SK-N-SH treated with all-trans-retinoic acid at 6 μM for 48 hours (cell line): ENCODE results near the gene VTI1A.

ENCODE experiments used
- ATAC-seq: fragments of 200-7000 bp; cut with Tn5 transposase; 3 replicates; pipeline ENCODE4 v1.9.1; 2020; ENCODE audit warnings: mild to moderate bottlenecking, moderate library complexity
- ARNTL ChIP-seq: fragments of 450-650 bp; formaldehyde crosslinking; IDR thresholded peaks from 2 replicates; pipeline ENCODE4 v1.5.0; 2020; ENCODE audit warnings: low read depth, mild to moderate bottlenecking, moderate library complexity, borderline replicate concordance
- BACH2 ChIP-seq: fragments of 250-450 bp; sonication (Bioruptor Pico); IDR thresholded peaks from 2 replicates; pipeline ENCODE4 v1.9.0; 2021; ENCODE audit warnings: mild to moderate bottlenecking, borderline replicate concordance
- CSDC2 ChIP-seq: fragments of 250-450 bp; sonication (Bioruptor Pico); IDR thresholded peaks from 2 replicates; pipeline ENCODE4 v1.5.0; 2020; ENCODE audit warnings: mild to moderate bottlenecking, moderate library complexity
- ESRRG ChIP-seq: fragments of 250-450 bp; sonication (Bioruptor Pico); IDR thresholded peaks from 2 replicates; pipeline ENCODE4 v1.6.1; 2021; ENCODE audit warnings: mild to moderate bottlenecking
- GLIS3 ChIP-seq: fragments of 250-450 bp; sonication (Bioruptor Pico); IDR thresholded peaks from 2 replicates; pipeline ENCODE4 v1.5.0; 2020; ENCODE audit warnings: mild to moderate bottlenecking, moderate library complexity
- ISL1 ChIP-seq: fragments of 250-450 bp; sonication (Bioruptor Pico); IDR thresholded peaks from 2 replicates; pipeline ENCODE4 v2.1.2; 2022; ENCODE audit warnings: mild to moderate bottlenecking, moderate library complexity
- OSR1 ChIP-seq: fragments of 250-450 bp; sonication (Bioruptor Pico); IDR thresholded peaks from 2 replicates; pipeline ENCODE4 v1.8.0; 2022; ENCODE audit warnings: moderate library complexity, mild to moderate bottlenecking, inconsistent platforms
- PPARA ChIP-seq: fragments of 250-450 bp; sonication (Bioruptor Pico); IDR thresholded peaks from 2 replicates; pipeline ENCODE4 v1.5.0; 2020; ENCODE audit warnings: mild to moderate bottlenecking, borderline replicate concordance
- RARB ChIP-seq: fragments of 250-450 bp; sonication (Bioruptor Pico); IDR thresholded peaks from 2 replicates; pipeline ENCODE4 v1.8.0; 2021; ENCODE audit warnings: mild to moderate bottlenecking, moderate library complexity
- SNAI2 ChIP-seq: fragments of 250-450 bp; sonication (Bioruptor Pico); IDR thresholded peaks from 2 replicates; pipeline ENCODE4 v1.5.0; 2020; ENCODE audit warnings: mild to moderate bottlenecking, moderate library complexity
- TCF4 ChIP-seq: fragments of 250-450 bp; sonication (Bioruptor Pico); IDR thresholded peaks from 2 replicates; pipeline ENCODE4 v1.8.0; 2021; ENCODE audit warnings: mild to moderate bottlenecking, moderate library complexity, borderline replicate concordance
- TOX ChIP-seq: fragments of 250-450 bp; sonication (Bioruptor Pico); IDR thresholded peaks from 2 replicates; pipeline ENCODE4 v1.8.0; 2021; ENCODE audit warnings: mild to moderate bottlenecking, moderate library complexity, borderline replicate concordance
- ZC3H10 ChIP-seq: fragments of 250-450 bp; sonication (Bioruptor Pico); IDR thresholded peaks from 2 replicates; pipeline ENCODE4 v1.5.1; 2021; ENCODE audit warnings: mild to moderate bottlenecking, moderate library complexity
- ZFP3 ChIP-seq: fragments of 250-450 bp; sonication (Bioruptor Pico); IDR thresholded peaks from 2 replicates; pipeline ENCODE4 v1.5.0; 2020; ENCODE audit warnings: mild to moderate bottlenecking, moderate library complexity
- ZFP30 ChIP-seq: fragments of 450-650 bp; formaldehyde crosslinking; IDR thresholded peaks from 2 replicates; pipeline ENCODE4 v1.5.0; 2022; ENCODE audit warnings: mild to moderate bottlenecking, moderate library complexity
- ZNF565 ChIP-seq: fragments of 450-650 bp; formaldehyde crosslinking; conservative IDR thresholded peaks from 2 replicates; pipeline ENCODE4 v1.5.0; 2020; ENCODE audit warnings: low read depth, mild to moderate bottlenecking, moderate library complexity
- ZNF70 ChIP-seq: fragments of 450-650 bp; formaldehyde crosslinking; IDR thresholded peaks from 2 replicates; pipeline ENCODE4 v1.5.0; 2020; ENCODE audit warnings: mild to moderate bottlenecking, moderate library complexity
- ZNF8 ChIP-seq: fragments of 450-650 bp; formaldehyde crosslinking; IDR thresholded peaks from 2 replicates; pipeline ENCODE4 v1.5.0; 2020; ENCODE audit warnings: mild to moderate bottlenecking, moderate library complexity
- TF ChIP-seq, protein P1 (sequence below): fragments of 250-450 bp; sonication (Bioruptor Pico); IDR thresholded peaks from 2 replicates; pipeline ENCODE4 v1.8.0; 2021; ENCODE audit warnings: low read depth, mild to moderate bottlenecking, moderate library complexity, borderline replicate concordance
- TF ChIP-seq, protein P2 (sequence below): fragments of 250-450 bp; sonication (Bioruptor Pico); IDR thresholded peaks from 2 replicates; pipeline ENCODE4 v1.5.0; 2020; ENCODE audit warnings: mild to moderate bottlenecking, moderate library complexity
- TF ChIP-seq, protein P3 (sequence below): fragments of 250-450 bp; sonication (Bioruptor Pico); IDR thresholded peaks from 2 replicates; pipeline ENCODE4 v1.5.1; 2020; ENCODE audit warnings: low read depth, mild to moderate bottlenecking, moderate library complexity
- TF ChIP-seq, protein P4 (sequence below): fragments of 250-450 bp; sonication (Bioruptor Pico); IDR thresholded peaks from 2 replicates; pipeline ENCODE4 v1.5.1; 2021; ENCODE audit warnings: mild to moderate bottlenecking, moderate library complexity
- TF ChIP-seq, protein P5 (sequence below): fragments of 250-450 bp; sonication (Bioruptor Pico); IDR thresholded peaks from 2 replicates; pipeline ENCODE4 v1.8.0; 2020; ENCODE audit warnings: mild to moderate bottlenecking, moderate library complexity, borderline replicate concordance

VTI1A gene

DNA sequence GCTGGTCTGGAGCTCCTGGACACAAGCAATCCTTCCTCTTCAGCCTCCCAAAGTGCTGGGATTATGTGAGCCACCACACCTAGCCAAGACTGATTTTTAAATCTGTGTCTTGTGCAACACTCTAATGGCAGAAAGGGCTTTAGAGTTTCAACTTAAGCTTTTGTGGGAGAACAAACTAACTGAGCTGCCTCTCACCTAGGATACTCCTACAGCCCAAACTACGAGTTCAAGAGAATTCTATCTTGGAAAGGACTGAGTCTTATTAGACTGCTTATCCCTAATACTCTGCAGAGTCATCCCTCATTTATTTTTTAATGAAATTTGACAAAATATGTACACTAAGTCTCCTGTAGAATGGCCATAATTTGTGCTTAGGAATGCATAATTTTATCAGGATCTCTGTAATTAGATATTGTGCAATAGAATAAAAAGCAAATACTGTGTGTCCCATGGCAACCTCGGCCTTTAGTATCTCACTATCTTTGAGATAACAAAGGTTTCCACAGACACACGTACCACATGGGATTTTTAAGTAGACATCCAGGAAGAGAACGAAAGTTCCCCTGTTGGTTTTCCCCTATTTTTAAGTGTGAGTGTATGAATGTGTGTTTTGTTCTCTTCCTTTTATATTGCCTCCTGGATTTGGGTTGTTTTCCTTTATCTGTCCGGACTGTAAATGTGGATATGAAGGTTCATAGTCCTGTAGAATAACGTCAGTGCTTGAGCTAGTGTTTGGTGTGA lies 303.6 kb downstream of the VTI1A start:
- peak; percentile 84 for ATAC-seq
- TF ChIP-seq TOX (CRISPR knock-in tag) (no peak), ISL1 (CRISPR knock-in tag) (peak; percentile 99), GLIS3 (0 out of 2 replicates have a peak, but pooled peaks have one; percentile 4), BACH2 (CRISPR knock-in tag) (no peak), ZNF8 (CRISPR knock-in tag) (peak; percentile 61), ARNTL (CRISPR knock-in tag) (no peak), SNAI2 (CRISPR knock-in tag) (no peak), RARB (no peak), ZFP3 (peak; percentile 60; the same call in 1 of the 2 replicates), CSDC2 (CRISPR knock-in tag) (no peak), ZC3H10 (no peak), PPARA (CRISPR knock-in tag) (no peak), ZNF70 (CRISPR knock-in tag) (no peak), ZNF565 (CRISPR knock-in tag) (no peak), TCF4 (CRISPR knock-in tag) (peak; percentile 58; the same call in 1 of the 2 replicates), ESRRG (CRISPR knock-in tag) (0 out of 2 replicates have a peak, but pooled peaks have one; percentile 41), ZFP30 (no peak), OSR1 (CRISPR knock-in tag) (no peak)
- TF ChIP-seq, protein P1, sequence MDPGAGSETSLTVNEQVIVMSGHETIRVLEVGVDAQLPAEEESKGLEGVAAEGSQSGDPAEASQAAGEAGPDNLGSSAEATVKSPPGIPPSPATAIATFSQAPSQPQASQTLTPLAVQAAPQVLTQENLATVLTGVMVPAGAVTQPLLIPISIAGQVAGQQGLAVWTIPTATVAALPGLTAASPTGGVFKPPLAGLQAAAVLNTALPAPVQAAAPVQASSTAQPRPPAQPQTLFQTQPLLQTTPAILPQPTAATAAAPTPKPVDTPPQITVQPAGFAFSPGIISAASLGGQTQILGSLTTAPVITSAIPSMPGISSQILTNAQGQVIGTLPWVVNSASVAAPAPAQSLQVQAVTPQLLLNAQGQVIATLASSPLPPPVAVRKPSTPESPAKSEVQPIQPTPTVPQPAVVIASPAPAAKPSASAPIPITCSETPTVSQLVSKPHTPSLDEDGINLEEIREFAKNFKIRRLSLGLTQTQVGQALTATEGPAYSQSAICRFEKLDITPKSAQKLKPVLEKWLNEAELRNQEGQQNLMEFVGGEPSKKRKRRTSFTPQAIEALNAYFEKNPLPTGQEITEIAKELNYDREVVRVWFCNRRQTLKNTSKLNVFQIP (CRISPR knock-in tag), result no peak
- TF ChIP-seq, protein P2, sequence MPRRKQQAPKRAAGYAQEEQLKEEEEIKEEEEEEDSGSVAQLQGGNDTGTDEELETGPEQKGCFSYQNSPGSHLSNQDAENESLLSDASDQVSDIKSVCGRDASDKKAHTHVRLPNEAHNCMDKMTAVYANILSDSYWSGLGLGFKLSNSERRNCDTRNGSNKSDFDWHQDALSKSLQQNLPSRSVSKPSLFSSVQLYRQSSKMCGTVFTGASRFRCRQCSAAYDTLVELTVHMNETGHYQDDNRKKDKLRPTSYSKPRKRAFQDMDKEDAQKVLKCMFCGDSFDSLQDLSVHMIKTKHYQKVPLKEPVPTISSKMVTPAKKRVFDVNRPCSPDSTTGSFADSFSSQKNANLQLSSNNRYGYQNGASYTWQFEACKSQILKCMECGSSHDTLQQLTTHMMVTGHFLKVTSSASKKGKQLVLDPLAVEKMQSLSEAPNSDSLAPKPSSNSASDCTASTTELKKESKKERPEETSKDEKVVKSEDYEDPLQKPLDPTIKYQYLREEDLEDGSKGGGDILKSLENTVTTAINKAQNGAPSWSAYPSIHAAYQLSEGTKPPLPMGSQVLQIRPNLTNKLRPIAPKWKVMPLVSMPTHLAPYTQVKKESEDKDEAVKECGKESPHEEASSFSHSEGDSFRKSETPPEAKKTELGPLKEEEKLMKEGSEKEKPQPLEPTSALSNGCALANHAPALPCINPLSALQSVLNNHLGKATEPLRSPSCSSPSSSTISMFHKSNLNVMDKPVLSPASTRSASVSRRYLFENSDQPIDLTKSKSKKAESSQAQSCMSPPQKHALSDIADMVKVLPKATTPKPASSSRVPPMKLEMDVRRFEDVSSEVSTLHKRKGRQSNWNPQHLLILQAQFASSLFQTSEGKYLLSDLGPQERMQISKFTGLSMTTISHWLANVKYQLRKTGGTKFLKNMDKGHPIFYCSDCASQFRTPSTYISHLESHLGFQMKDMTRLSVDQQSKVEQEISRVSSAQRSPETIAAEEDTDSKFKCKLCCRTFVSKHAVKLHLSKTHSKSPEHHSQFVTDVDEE, result peak; percentile 70; the same call in 1 of the 2 replicates
- TF ChIP-seq, protein P3, sequence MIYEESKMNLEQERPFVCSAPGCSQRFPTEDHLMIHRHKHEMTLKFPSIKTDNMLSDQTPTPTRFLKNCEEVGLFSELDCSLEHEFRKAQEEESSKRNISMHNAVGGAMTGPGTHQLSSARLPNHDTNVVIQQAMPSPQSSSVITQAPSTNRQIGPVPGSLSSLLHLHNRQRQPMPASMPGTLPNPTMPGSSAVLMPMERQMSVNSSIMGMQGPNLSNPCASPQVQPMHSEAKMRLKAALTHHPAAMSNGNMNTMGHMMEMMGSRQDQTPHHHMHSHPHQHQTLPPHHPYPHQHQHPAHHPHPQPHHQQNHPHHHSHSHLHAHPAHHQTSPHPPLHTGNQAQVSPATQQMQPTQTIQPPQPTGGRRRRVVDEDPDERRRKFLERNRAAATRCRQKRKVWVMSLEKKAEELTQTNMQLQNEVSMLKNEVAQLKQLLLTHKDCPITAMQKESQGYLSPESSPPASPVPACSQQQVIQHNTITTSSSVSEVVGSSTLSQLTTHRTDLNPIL, result peak; percentile 84
- TF ChIP-seq, protein P4, sequence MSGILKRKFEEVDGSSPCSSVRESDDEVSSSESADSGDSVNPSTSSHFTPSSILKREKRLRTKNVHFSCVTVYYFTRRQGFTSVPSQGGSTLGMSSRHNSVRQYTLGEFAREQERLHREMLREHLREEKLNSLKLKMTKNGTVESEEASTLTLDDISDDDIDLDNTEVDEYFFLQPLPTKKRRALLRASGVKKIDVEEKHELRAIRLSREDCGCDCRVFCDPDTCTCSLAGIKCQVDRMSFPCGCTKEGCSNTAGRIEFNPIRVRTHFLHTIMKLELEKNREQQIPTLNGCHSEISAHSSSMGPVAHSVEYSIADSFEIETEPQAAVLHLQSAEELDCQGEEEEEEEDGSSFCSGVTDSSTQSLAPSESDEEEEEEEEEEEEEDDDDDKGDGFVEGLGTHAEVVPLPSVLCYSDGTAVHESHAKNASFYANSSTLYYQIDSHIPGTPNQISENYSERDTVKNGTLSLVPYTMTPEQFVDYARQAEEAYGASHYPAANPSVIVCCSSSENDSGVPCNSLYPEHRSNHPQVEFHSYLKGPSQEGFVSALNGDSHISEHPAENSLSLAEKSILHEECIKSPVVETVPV (CRISPR knock-in tag), result peak; percentile 70; the same call in 1 of the 2 replicates
- TF ChIP-seq, protein P5, sequence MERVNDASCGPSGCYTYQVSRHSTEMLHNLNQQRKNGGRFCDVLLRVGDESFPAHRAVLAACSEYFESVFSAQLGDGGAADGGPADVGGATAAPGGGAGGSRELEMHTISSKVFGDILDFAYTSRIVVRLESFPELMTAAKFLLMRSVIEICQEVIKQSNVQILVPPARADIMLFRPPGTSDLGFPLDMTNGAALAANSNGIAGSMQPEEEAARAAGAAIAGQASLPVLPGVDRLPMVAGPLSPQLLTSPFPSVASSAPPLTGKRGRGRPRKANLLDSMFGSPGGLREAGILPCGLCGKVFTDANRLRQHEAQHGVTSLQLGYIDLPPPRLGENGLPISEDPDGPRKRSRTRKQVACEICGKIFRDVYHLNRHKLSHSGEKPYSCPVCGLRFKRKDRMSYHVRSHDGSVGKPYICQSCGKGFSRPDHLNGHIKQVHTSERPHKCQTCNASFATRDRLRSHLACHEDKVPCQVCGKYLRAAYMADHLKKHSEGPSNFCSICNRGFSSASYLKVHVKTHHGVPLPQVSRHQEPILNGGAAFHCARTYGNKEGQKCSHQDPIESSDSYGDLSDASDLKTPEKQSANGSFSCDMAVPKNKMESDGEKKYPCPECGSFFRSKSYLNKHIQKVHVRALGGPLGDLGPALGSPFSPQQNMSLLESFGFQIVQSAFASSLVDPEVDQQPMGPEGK (CRISPR knock-in tag), result no peak

DNA sequence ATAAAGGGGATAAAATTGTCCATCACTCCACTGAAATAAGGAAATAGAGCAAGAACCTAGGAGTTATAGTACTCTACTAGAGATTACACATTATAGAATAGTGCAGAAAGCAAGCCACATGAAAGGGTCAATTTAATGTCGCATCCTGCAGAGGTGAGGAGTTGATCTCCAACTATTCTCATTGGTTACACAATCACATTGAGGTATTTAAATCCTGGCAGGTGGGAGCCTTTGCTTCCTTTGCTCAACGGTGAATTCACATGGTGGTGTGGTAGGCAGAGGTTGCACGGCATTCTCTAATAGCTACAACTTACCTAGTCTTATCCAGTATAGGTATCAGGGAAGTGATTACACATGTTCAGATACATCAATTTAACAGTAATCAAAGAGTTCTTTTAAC lies 304.6 kb downstream of the VTI1A start:
- TF ChIP-seq, protein P4 (CRISPR knock-in tag), result no peak
- TF ChIP-seq RARB (no peak), ARNTL (CRISPR knock-in tag) (no peak)
- TF ChIP-seq, all 23 proteins: peak for 0
- no peak for ATAC-seq
